GM19397 (cell line): ENCODE data around the gene TRIM31.
A peak's percentile ranks its signal among the peaks of the same experiment; 100 is the strongest.
"Not testable (repeated sequence)": the region's sequence is repeated elsewhere in the genome, so short reads cannot be mapped to it uniquely, and the experiment has no call there.

Experiments
- ATAC-seq: cut with Tn5 transposase; IDR thresholded peaks from one replicate; pipeline ENCODE4 v1.9.1; 2021; ENCODE audit warnings: mild to moderate bottlenecking, moderate library complexity; ENCODE audit not compliant: unreplicated experiment

TRIM31 gene

GRCh38 chr6:30118691-30119090 is 5.8 kb upstream of the TRIM31 start:
- ATAC-seq, result not testable (repeated sequence)

- ATAC-seq, result no peak
These were observed 3.8 kb upstream of the TRIM31 start for GRCh38 chr6:30116724-30117123.

GRCh38 chr6:30113841-30114240 is 951 bp upstream of the TRIM31 start:
- ATAC-seq, result no peak

GRCh38 chr6:30112402-30112994 is 392 bp downstream of the TRIM31 start:
- ATAC-seq, result no peak

- no peak for ATAC-seq
These were observed 1.5 kb downstream of the TRIM31 start for GRCh38 chr6:30111266-30111856.

- no peak for ATAC-seq
These were observed 8.2 kb downstream of the TRIM31 start for GRCh38 chr6:30104661-30105060.

GRCh38 chr6:30103872-30104179 is 9.1 kb downstream of the TRIM31 start:
- ATAC-seq, result no peak

GRCh38 chr6:30102970-30103871 is 9.7 kb downstream of the TRIM31 start:
- ATAC-seq, result no peak

GRCh38 chr6:30102414-30102969 is 10.4 kb downstream of the TRIM31 start:
- ATAC-seq, result no peak

GRCh38 chr6:30101444-30102413 is 11.2 kb downstream of the TRIM31 start:
- ATAC-seq, result peak; percentile 64

GRCh38 chr6:30100585-30101443 is 12.1 kb downstream of the TRIM31 start:
- ATAC-seq, result no peak

- ATAC-seq, result no peak
These were observed 12.7 kb downstream of the TRIM31 start for GRCh38 chr6:30100154-30100553.

GRCh38 chr6:30097902-30098768 is 14.8 kb downstream of the TRIM31 start:
- no peak for ATAC-seq

GRCh38 chr6:30096829-30097228 is 16.1 kb downstream of the TRIM31 start:
- no peak for ATAC-seq

- no peak for ATAC-seq
These were observed 18.8 kb downstream of the TRIM31 start for GRCh38 chr6:30093951-30094661.

- no peak for ATAC-seq
These were observed 19.9 kb downstream of the TRIM31 start for GRCh38 chr6:30092852-30093543.

GRCh38 chr6:30091577-30092381 is 21.1 kb downstream of the TRIM31 start:
- no peak for ATAC-seq
